HEK293T (cell line): ENCODE data around the gene ARL2BP.

ENCODE experiments used
- CTCF ChIA-PET: fragments of 350-600 bp; formaldehyde crosslinking; extraction: SDS; loops from one replicate; lab custom pipeline; 2021; ENCODE audit warnings: antibody characterized with exemption, inconsistent platforms; lab: Yijun Ruan, JAX
- POLR2A ChIA-PET: fragments of 350-600 bp; formaldehyde crosslinking; extraction: SDS; loops from one replicate; lab custom pipeline; 2020; ENCODE audit warnings: antibody characterized with exemption, inconsistent platforms; lab: Yijun Ruan, JAX
- DNase-seq: peaks from one replicate; pipeline ENCODE4 v3.0.0; 2012; ENCODE audit warnings: mixed read lengths; ENCODE audit errors: extremely low spot score
- ARNT ChIP-seq: fragments of 450-650 bp; IDR thresholded peaks from 2 replicates; pipeline ENCODE4 v1.6.1; 2017; ENCODE audit warnings: mild to moderate bottlenecking
- BHLHE40 ChIP-seq: fragments of 450-650 bp; IDR thresholded peaks from 2 replicates; pipeline ENCODE4 v1.6.1; 2016; ENCODE audit warnings: mild to moderate bottlenecking, moderate library complexity, borderline replicate concordance
- CTBP1 ChIP-seq: fragments of 450-650 bp; IDR thresholded peaks from 2 replicates; pipeline ENCODE4 v1.6.1; 2016; ENCODE audit warnings: borderline replicate concordance
- ELF4 ChIP-seq: fragments of 450-650 bp; IDR thresholded peaks from 2 replicates; pipeline ENCODE4 v1.6.1; 2017; ENCODE audit warnings: antibody characterized with exemption
- FOXA1 ChIP-seq: fragments of 450-650 bp; IDR thresholded peaks from 2 replicates; pipeline ENCODE4 v1.6.1; 2016; ENCODE audit warnings: mild to moderate bottlenecking
- FOXK2 ChIP-seq: fragments of 450-650 bp; IDR thresholded peaks from 2 replicates; pipeline ENCODE4 v1.6.1; 2016; ENCODE audit warnings: mild to moderate bottlenecking
- FOXM1 ChIP-seq: fragments of 450-650 bp; IDR thresholded peaks from 2 replicates; pipeline ENCODE4 v1.6.1; 2017; ENCODE audit warnings: mild to moderate bottlenecking, borderline replicate concordance
- HDGF ChIP-seq: fragments of 450-650 bp; IDR thresholded peaks from 2 replicates; pipeline ENCODE4 v1.6.1; 2017; ENCODE audit warnings: antibody characterized with exemption, borderline replicate concordance
- L3MBTL2 ChIP-seq: fragments of 450-650 bp; conservative IDR thresholded peaks from 2 replicates; pipeline ENCODE4 v1.6.1; 2016; ENCODE audit warnings: mild to moderate bottlenecking
- LEF1 ChIP-seq: fragments of 450-650 bp; IDR thresholded peaks from 2 replicates; pipeline ENCODE4 v1.6.1; 2017; ENCODE audit warnings: mild to moderate bottlenecking, borderline replicate concordance
- NFRKB ChIP-seq: fragments of 450-650 bp; IDR thresholded peaks from 2 replicates; pipeline ENCODE4 v1.6.1; 2016; ENCODE audit warnings: mild to moderate bottlenecking, moderate library complexity
- SP1 ChIP-seq: fragments of 450-650 bp; IDR thresholded peaks from 2 replicates; pipeline ENCODE4 v1.6.1; 2017
- SUZ12 ChIP-seq: fragments of 450-650 bp; IDR thresholded peaks from 2 replicates; pipeline ENCODE4 v1.6.1; 2016; ENCODE audit warnings: mild to moderate bottlenecking
- TARDBP ChIP-seq: fragments of 450-650 bp; IDR thresholded peaks from 2 replicates; pipeline ENCODE4 v1.6.1; 2016
- ZNF384 ChIP-seq: fragments of 450-650 bp; IDR thresholded peaks from 2 replicates; pipeline ENCODE4 v1.6.1; 2016
- TF ChIP-seq, protein P1 (sequence below): fragments of 450-650 bp; IDR thresholded peaks from 2 replicates; pipeline ENCODE4 v1.6.1; 2016

Gene ARL2BP

DNA sequence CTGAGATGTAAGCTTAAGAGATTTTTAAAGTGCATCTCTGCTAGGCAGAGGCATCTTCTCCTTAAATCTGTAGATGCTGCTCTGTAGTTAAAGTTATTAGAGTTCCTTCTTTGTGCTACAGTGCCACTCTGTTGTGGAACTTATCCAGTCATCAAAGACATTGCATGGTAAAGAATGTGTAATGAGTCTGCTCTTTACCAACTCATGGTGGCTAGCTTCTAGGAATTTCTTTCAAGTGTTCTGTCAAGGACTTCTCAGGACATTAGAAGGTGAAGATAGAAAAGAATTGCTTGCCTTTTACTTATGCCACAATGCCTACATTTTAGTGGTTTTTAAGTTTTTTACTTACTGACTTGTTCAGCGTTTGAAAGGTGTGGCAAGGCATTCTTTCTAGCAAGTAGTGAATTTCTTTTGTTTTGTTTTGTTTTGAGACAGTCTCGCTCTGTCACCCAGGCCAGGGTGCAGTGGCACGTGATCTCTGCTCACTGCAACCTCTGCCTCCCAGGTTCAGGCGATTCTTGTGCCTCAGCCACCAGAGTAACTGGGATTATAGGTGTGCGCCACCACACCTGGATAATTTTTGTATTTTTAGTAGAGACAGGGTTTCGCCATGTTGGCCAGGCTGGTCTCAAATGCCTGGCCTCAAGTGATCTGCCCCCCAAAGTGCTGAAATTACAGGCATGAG lies 20.3 kb upstream of the ARL2BP start:
- CTCF ChIA-PET, result no interaction called here
- no peak for TF ChIP-seq SUZ12
- TF ChIP-seq ARNT, result no peak
- no peak for TF ChIP-seq CTBP1
- no peak for TF ChIP-seq FOXK2
- TF ChIP-seq L3MBTL2, result no peak
- no peak for TF ChIP-seq NFRKB
- TF ChIP-seq, protein P1, sequence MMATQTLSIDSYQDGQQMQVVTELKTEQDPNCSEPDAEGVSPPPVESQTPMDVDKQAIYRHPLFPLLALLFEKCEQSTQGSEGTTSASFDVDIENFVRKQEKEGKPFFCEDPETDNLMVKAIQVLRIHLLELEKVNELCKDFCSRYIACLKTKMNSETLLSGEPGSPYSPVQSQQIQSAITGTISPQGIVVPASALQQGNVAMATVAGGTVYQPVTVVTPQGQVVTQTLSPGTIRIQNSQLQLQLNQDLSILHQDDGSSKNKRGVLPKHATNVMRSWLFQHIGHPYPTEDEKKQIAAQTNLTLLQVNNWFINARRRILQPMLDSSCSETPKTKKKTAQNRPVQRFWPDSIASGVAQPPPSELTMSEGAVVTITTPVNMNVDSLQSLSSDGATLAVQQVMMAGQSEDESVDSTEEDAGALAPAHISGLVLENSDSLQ, result no peak
- no peak for TF ChIP-seq BHLHE40
- no peak for TF ChIP-seq TARDBP
- no peak for TF ChIP-seq FOXA1
- TF ChIP-seq HDGF, result no peak
- no peak for TF ChIP-seq LEF1
- TF ChIP-seq ZNF384, result no peak
- no peak for TF ChIP-seq SP1
- no peak for TF ChIP-seq FOXM1
- no peak for TF ChIP-seq ELF4
- POLR2A ChIA-PET, result interaction anchor here (1.0 kb wide), 1 partner anchor 21 kb away, joined by 3 read pairs; no protein-coding TSS in a partner anchor
- DNase-seq, result no peak

- ChIA-PET CTCF (no interaction called here), POLR2A (no interaction called here)
- no peak for DNase-seq
- TF ChIP-seq L3MBTL2 (no peak), ZNF384 (no peak), FOXA1 (no peak), FOXK2 (no peak), ARNT (no peak), SUZ12 (no peak), CTBP1 (no peak), HDGF (no peak), ELF4 (no peak), TARDBP (no peak), BHLHE40 (no peak), FOXM1 (no peak), LEF1 (no peak), NFRKB (no peak), SP1 (no peak)
These were observed 19.1 kb upstream of the ARL2BP start for GRCh38 chr16:57225978-57226377.

DNA sequence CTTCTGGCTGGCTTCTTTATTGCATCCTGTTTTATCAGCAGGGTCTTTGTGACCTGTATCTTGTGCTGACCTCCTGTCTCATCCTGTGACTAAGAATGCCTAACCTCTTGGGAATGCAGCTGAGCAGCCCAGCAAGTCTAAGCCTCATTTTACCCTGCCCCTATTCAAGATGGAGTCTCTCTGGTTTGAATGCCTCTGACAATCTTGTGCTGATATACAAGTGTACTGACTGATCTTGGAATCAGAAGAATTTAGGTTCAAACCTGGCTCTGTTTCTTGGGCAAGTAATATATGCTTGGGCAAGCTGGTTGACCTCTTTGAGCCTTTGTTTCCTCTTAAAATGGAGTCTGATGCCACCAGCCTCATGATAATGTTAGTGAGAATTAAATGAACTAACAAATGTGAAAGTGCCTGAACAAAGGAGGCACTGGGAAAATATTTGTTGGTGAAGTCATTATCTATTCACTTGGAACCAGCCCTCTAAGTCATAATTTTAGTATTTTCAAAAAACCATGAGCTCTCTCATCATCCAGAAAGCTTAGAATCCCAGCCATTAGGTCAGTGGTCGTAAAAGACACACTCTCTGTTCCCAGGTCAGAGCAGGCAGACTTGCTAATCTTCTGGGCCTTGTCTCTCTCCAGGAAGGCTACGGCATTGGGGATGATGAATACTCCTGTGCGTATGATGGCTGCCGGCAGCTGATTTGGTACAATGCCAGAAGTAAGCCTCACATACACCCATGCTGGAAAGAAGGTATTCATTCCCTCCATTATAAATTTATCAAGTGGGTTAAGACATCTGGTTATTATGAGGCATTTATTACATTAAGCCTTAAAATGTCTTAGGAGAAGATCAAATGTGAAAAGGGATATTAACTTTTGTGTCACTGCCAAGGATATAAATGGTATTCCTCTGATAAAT lies 18.1 kb upstream of the ARL2BP start:
- TF ChIP-seq HDGF (no peak), CTBP1 (no peak), ARNT (no peak), ZNF384 (no peak), LEF1 (no peak), L3MBTL2 (no peak), TARDBP (no peak), SP1 (no peak), SUZ12 (no peak), BHLHE40 (no peak)
- TF ChIP-seq, protein P1, result no peak
- DNase-seq, result no peak
- POLR2A ChIA-PET, result no interaction called here
- CTCF ChIA-PET, result no interaction called here

DNA sequence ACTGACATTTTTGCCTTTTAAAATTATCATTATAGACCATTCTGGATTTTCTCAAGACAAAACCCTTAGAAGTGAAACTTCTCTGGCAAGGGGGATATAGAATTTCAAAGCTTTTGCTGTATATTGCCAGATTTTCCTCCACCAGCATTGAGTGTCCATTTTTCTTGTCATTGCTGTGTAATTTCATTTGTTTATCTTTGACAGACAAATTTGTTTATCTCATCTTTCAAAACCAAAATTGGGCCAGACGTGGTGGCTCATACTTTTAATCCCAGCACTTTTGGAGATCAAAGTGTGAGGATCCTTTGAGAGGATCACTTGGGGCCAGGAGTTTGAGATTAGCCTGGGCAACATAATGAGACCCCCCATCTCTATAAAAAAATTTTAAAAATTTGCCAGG lies 16.0 kb upstream of the ARL2BP start:
- CTCF ChIA-PET, result no interaction called here
- TF ChIP-seq BHLHE40 (no peak), FOXM1 (no peak), NFRKB (no peak), CTBP1 (no peak), LEF1 (no peak), TARDBP (no peak)
- DNase-seq, result no peak
- POLR2A ChIA-PET, result no interaction called here

DNA sequence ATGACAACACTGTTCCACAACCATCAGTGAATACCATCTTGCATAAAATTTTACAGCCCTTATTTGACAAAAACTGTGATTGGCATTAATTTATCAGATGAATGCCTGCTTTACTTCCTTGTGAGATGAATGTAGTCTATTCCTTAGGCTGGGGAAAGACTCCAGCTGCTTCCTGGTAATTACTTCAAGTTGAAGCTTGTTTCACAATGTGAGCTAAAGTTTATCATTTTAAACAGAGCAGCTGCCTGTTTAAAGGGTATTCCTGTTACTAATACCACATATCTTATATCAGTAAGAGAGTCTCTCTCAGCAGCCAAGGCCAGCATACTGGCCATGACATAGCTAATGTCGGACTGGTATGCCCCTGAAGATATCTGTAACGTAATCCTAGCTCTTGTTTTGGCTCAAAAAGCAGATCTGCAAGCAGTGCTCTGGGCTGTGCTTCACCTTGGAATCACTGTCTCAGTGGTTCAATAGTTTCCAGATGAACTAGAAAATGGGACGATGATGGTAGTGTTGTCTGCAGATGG lies 13.2 kb upstream of the ARL2BP start:
- TF ChIP-seq SP1 (no peak), BHLHE40 (no peak), TARDBP (no peak), FOXM1 (no peak), FOXK2 (no peak), CTBP1 (no peak), LEF1 (no peak), L3MBTL2 (no peak), ARNT (no peak), NFRKB (no peak), ZNF384 (no peak), HDGF (no peak), SUZ12 (no peak), FOXA1 (no peak), ELF4 (no peak)
- TF ChIP-seq, protein P1, result no peak
- ChIA-PET CTCF (no interaction called here), POLR2A (no interaction called here)
- no peak for DNase-seq
